HepG2 (cell line): ENCODE results near the gene SULT1B1.

ENCODE experiments used
- POLR2AphosphoS5 ChIP-seq: IDR thresholded peaks from 2 replicates; pipeline ENCODE4 v1.6.1; 2012; ENCODE audit warnings: low read depth, low read length
- SIX4 ChIP-seq: sonication (generic); formaldehyde crosslinking; IDR thresholded peaks from 2 replicates; pipeline ENCODE4 v1.4.0; 2020; ENCODE audit warnings: missing genetic modification reagents

GRCh38 chr4:69787879-69788278 lies 27.5 kb upstream of the SULT1B1 start:
- no peak for TF ChIP-seq SIX4 (CRISPR knock-in tag)
- no peak for TF ChIP-seq POLR2AphosphoS5
